Gastrocnemius medialis (tissue), 4 donors: ENCODE measurements around the gene ADCY9. TPM values are rescaled to one million over a fixed set of nuclear protein-coding genes. Genes with fewer than 3 reads are reported as not detected.

Source experiments
- ATAC-seq, 2 donors: fragments of 150-250 bp; one replicate each; pipeline ENCODE4 v1.9.1; 2016
- DNase-seq, 2 donors: peaks; one replicate each; pipeline ENCODE4 v3.0.0-alpha.2; 2019
- H3K27ac ChIP-seq, 4 donors: fragments of 200-600 bp; sonication (generic); 1 replicate in 1 of 4; 2 replicates in 3 of 4; pipeline ENCODE4 v1.5.1; 2016 to 2018; ENCODE audit warnings: mild to moderate bottlenecking in 2 of 4, moderate library complexity in 1 of 4
- H3K27me3 ChIP-seq, 3 donors: fragments of 200-600 bp; sonication (generic) in 2 of 3; 1 replicate in 1 of 3; 2 replicates in 2 of 3; pipeline versions ENCODE4 v1.5.1 to v1.6.0; 2016 to 2019; ENCODE audit warnings: mild to moderate bottlenecking in 1 of 3, moderate library complexity in 1 of 3
- H3K36me3 ChIP-seq, 2 donors: fragments of 200-600 bp; sonication (generic) in 1 of 2; one replicate each; pipeline ENCODE4 v1.5.1; 2017 to 2018
- H3K4me1 ChIP-seq, 2 donors: fragments of 200-600 bp; sonication (generic) in 1 of 2; one replicate each; pipeline ENCODE4 v1.5.1; 2016 to 2017; ENCODE audit warnings: mild to moderate bottlenecking in 2 of 2
- H3K4me3 ChIP-seq, 4 donors: fragments of 200-600 bp; sonication (generic) in 3 of 4; 1 replicate in 1 of 4; 2 replicates in 3 of 4; pipeline ENCODE4 v1.5.1; 2016 to 2019; ENCODE audit warnings: mild to moderate bottlenecking in 2 of 4
- H3K9me3 ChIP-seq, 3 donors: fragments of 200-600 bp; sonication (generic) in 2 of 3; 1 replicate in 1 of 3; 2 replicates in 2 of 3; pipeline ENCODE4 v1.5.1; 2016 to 2019
- CTCF ChIP-seq, 5 experiments: fragments of 450-650 bp in 3 of 5; fragments of 200-600 bp in 2 of 5; sonication (generic) in 2 of 5; IDR thresholded peaks in 4 of 5; conservative IDR thresholded peaks in 1 of 5; 1 replicate in 4 of 5; 2 replicates in 1 of 5; pipeline ENCODE4 v1.5.1; 2016 to 2019; ENCODE audit warnings: antibody characterized with exemption in 5 of 5, mild to moderate bottlenecking in 3 of 5, moderate library complexity in 3 of 5
- POLR2A ChIP-seq, 2 donors: fragments of 450-650 bp; IDR thresholded peaks; one replicate each; pipeline ENCODE4 v1.6.1; 2017; ENCODE audit warnings: antibody characterized with exemption in 2 of 2, mild to moderate bottlenecking in 2 of 2, moderate library complexity in 2 of 2
- in situ Hi-C, 4 donors: fragments of 200-750 bp; cut with MboI; loops; one replicate each; pipeline versions ENCODE4 v1.15.0 to v1.8.0; 2017; ENCODE audit warnings: low sequenced_read_pairs in 4 of 4
- intact Hi-C: fragments of 100-400 bp; cut with DNase I; formaldehyde crosslinking; loops from one replicate; pipeline ENCODE4 v1.15.1; 2023; ENCODE audit warnings: low total_unique reads
- total RNA-seq, 4 donors: library from RNA; depleted of rRNA; stranded (reverse); fragments of >200 nt; gene quantifications; one replicate each; pipeline versions ENCODE4 v1.1.0 to v1.2.3, GENCODE V29; 2016

ADCY9 gene
- total RNA-seq, 4 donors from 2014 or later: 84.9 to 223 (median 163) TPM

DNA sequence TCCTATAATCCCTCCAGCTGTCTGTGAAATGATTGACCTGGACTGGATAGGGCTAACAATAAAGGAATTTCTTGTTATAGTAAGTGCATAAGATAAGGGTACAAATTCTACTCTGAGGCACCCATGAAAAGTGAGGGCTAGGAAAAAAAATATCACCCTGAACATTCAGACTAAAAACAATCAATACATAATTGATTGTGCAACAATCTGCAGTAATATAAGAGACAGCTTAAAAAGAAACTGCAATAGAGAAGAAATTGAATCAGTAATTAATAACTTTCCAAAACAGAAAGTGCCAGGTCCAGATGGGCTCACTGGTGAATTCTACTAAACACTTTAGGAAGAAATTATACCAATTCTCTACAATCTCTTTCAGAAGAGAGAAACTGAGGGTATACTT, 191.5 kb downstream of the ADCY9 start:
- no peaks in the 10 kb centered on the region for H3K4me1 ChIP-seq
- no peak overlapping the region for H3K27ac ChIP-seq
- H3K9me3 ChIP-seq: no peaks in the 10 kb centered on the region
- intact Hi-C loops: no loop called here
- in situ Hi-C loops: no loop called here
- ATAC-seq: no peak
- H3K36me3 ChIP-seq: no peaks in the 10 kb centered on the region
- DNase-seq: no peak
- no peak overlapping the region for H3K4me3 ChIP-seq
- no peaks in the 10 kb centered on the region for H3K27me3 ChIP-seq
- TF ChIP-seq POLR2A (IDR thresholded peaks at IDR 0.05): no peak
- TF ChIP-seq CTCF (IDR thresholded peaks at IDR 0.05 in 4 of 5, conservative IDR thresholded peaks at IDR 0.05 in 1 of 5): no peak

DNA sequence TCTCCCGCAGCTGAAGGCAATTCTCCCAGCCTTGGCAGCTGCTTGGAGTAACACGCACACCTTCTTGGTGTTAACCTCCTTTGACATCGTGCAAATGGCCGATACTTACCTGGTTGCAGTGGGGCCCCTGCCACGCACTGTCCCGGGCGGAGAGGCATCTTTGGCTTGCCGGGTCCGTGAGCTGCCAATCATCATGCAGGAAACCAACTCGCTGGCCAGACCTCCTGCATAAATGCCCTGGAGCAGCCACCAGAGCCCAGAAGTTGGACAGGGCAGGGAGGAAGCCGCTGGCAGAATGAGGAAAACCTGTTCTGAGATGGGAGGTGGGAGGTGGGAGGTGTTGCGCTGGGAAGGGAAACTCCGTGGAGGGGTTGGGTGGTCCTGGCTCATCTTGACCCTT, 194.0 kb downstream of the ADCY9 start:
- ATAC-seq (no peak), DNase-seq (no peak)
- Histone ChIP-seq H3K4me3 (no peak overlapping the region), H3K9me3 (no peaks in the 10 kb centered on the region), H3K36me3 (no peaks in the 10 kb centered on the region), H3K4me1 (no peaks in the 10 kb centered on the region), H3K27ac (no peak overlapping the region), H3K27me3 (no peaks in the 10 kb centered on the region)
- intact Hi-C loops (no loop called here), in situ Hi-C loops (no loop called here)
- TF ChIP-seq CTCF (IDR thresholded peaks at IDR 0.05 in 4 of 5, conservative IDR thresholded peaks at IDR 0.05 in 1 of 5) (no peak), POLR2A (IDR thresholded peaks at IDR 0.05) (no peak)

- in situ Hi-C loops (no loop called here), intact Hi-C loops (no loop called here)
- H3K27ac ChIP-seq: no peak overlapping the region
- ATAC-seq (no peak), DNase-seq (no peak)
- no peaks in the 10 kb centered on the region for H3K36me3 ChIP-seq
- H3K9me3 ChIP-seq: no peaks in the 10 kb centered on the region
- TF ChIP-seq CTCF (IDR thresholded peaks at IDR 0.05 in 4 of 5, conservative IDR thresholded peaks at IDR 0.05 in 1 of 5) (no peak), POLR2A (IDR thresholded peaks at IDR 0.05) (no peak)
- H3K4me3 ChIP-seq: no peak overlapping the region
- no peaks in the 10 kb centered on the region for H3K27me3 ChIP-seq
- H3K4me1 ChIP-seq: no peaks in the 10 kb centered on the region
Observed at GRCh38 chr16:3920206-3920605, 196.0 kb downstream of the ADCY9 start.

DNA sequence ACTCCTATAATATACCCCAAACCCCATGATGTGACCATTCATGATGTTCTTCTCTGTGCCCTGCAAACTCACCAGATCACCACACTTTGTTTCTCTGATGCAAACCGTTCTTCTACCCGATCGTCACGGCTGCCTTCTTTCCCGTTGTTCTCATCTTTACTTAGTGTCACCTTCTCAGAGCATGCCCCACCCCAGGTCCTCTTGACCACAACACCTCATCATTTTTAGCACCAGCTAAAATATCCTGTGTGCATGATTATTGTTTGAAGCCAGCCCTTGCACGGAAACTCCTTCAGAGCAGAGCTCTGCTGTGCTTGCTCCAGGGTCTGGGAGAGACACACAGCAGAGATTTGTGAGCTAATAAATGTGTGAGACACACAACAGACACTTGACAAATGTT, 196.8 kb downstream of the ADCY9 start:
- H3K36me3 ChIP-seq: no peaks in the 10 kb centered on the region
- no peaks in the 10 kb centered on the region for H3K4me1 ChIP-seq
- ATAC-seq (no peak), DNase-seq (no peak)
- TF ChIP-seq POLR2A (IDR thresholded peaks at IDR 0.05) (no peak), CTCF (IDR thresholded peaks at IDR 0.05 in 4 of 5, conservative IDR thresholded peaks at IDR 0.05 in 1 of 5) (no peak)
- H3K9me3 ChIP-seq: no peaks in the 10 kb centered on the region
- intact Hi-C loops: no loop called here
- no peaks in the 10 kb centered on the region for H3K27me3 ChIP-seq
- no peak overlapping the region for H3K4me3 ChIP-seq
- in situ Hi-C loops: no loop called here
- no peak overlapping the region for H3K27ac ChIP-seq
